Ureter (tissue), 1 donor: Measurements from ENCODE around the gene FAM114A2. TPM values are rescaled to one million over a fixed set of nuclear protein-coding genes. Genes with fewer than 3 reads are reported as not detected.

Experiments
- total RNA-seq: library from RNA; stranded (reverse); gene quantifications from one replicate; pipeline ENCODE4 v1.2.4, GENCODE V29; 2023
- donor health status: DM: yes; HTN: yes; CAD: no.

Gene FAM114A2
- total RNA-seq, 1 donor from 2014 or later: 40.8 TPM

Other genes starting within 250 kb of the FAM114A2 start
- 39.6 TPM for gene MFAP3, start 57 bp upstream of the FAM114A2 start, total RNA-seq
- gene GALNT10, start 151.8 kb upstream of the FAM114A2 start, total RNA-seq: 26.0 TPM